Testis (tissue), 2 donors: Measurements from ENCODE around the gene GTPBP1.

Source experiments
- POLR2A ChIP-seq: fragments of 450-650 bp; IDR thresholded peaks from one replicate; pipeline ENCODE4 v1.6.1; 2017; ENCODE audit warnings: antibody characterized with exemption, mild to moderate bottlenecking, moderate library complexity
- TF ChIP-seq, protein P1 (sequence below), 3 experiments: fragments of 450-650 bp in 2 of 3; fragments of 200-600 bp in 1 of 3; sonication (generic) in 1 of 3; IDR thresholded peaks; one replicate each; pipeline ENCODE4 v1.5.1; 2016 to 2019; ENCODE audit warnings: antibody characterized with exemption in 3 of 3, mild to moderate bottlenecking in 2 of 3, moderate library complexity in 1 of 3

DNA sequence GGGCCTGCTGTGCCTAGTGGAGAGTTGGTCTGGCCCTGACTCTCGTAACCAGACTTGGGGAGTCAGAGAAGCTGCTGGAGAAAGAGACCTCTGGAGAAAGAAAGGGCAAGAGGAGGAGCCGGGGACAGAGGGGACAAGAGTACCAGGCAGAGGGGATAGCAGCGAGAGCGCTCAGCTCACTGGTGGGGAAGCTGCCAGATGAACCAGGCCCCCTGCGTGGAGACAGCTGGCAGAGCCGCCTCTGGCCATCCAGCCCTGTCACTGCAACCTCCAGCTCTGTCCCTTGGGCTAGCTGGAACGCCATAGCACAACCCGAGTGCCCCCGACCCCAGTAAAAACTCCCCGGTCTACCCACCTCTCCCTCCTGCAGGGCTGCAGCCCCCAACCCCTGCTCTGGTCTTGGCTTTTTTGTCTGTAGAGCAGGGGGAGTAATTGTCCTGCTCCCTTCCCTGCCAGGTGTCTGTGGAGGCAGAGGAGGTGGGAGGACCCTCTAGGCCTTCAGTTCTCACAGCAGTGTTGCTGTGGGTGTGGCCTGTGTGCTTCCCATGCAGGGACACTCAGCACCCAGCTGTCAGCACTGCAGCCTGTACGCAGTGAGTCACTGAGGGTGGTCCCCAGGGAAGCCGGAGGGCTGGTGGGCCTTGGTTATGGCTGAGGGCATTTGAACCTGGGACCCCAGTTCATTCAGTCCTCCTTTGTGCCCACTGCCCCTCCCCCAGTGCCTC is 54.9 kb downstream of the GTPBP1 start:
- TF ChIP-seq, protein P1, sequence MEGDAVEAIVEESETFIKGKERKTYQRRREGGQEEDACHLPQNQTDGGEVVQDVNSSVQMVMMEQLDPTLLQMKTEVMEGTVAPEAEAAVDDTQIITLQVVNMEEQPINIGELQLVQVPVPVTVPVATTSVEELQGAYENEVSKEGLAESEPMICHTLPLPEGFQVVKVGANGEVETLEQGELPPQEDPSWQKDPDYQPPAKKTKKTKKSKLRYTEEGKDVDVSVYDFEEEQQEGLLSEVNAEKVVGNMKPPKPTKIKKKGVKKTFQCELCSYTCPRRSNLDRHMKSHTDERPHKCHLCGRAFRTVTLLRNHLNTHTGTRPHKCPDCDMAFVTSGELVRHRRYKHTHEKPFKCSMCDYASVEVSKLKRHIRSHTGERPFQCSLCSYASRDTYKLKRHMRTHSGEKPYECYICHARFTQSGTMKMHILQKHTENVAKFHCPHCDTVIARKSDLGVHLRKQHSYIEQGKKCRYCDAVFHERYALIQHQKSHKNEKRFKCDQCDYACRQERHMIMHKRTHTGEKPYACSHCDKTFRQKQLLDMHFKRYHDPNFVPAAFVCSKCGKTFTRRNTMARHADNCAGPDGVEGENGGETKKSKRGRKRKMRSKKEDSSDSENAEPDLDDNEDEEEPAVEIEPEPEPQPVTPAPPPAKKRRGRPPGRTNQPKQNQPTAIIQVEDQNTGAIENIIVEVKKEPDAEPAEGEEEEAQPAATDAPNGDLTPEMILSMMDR (IDR thresholded peaks at IDR 0.05): no peak
- TF ChIP-seq POLR2A: no peak
